WTC11 (cell line): Measurements from ENCODE around the gene PALMD.

ENCODE experiments used
- ATF2 ChIP-seq: sonication (generic); formaldehyde crosslinking; IDR thresholded peaks from 2 replicates; pipeline ENCODE4 v1.8.1; 2022; ENCODE audit warnings: low read depth, missing genetic modification reagents, borderline replicate concordance
- CTCF ChIP-seq: fragments of 200-600 bp; IDR thresholded peaks from 2 replicates; pipeline ENCODE4 v1.8.0; 2022; ENCODE audit warnings: antibody characterized with exemption
- ERG ChIP-seq: fragments of 250-450 bp; sonication (Bioruptor Pico); IDR thresholded peaks from 2 replicates; pipeline ENCODE4 v1.8.0; 2021; ENCODE audit warnings: mild to moderate bottlenecking
- JAZF1 ChIP-seq: fragments of 250-450 bp; sonication (Bioruptor Pico); IDR thresholded peaks from 2 replicates; pipeline ENCODE4 v1.9.0; 2021; ENCODE audit warnings: moderate library complexity, mild to moderate bottlenecking, inconsistent platforms
- NFYB ChIP-seq: sonication (generic); formaldehyde crosslinking; conservative IDR thresholded peaks from 2 replicates; pipeline ENCODE4 v1.8.0; 2022; ENCODE audit warnings: low read depth, missing genetic modification reagents
- NR1H2 ChIP-seq: sonication (generic); formaldehyde crosslinking; IDR thresholded peaks from 2 replicates; pipeline ENCODE4 v1.9.0; 2021; ENCODE audit warnings: mild to moderate bottlenecking, moderate library complexity, missing genetic modification reagents
- NR2C2 ChIP-seq: sonication (generic); formaldehyde crosslinking; IDR thresholded peaks from 2 replicates; pipeline ENCODE4 v1.8.0; 2022; ENCODE audit warnings: mild to moderate bottlenecking, missing genetic modification reagents
- PREB ChIP-seq: sonication (generic); formaldehyde crosslinking; IDR thresholded peaks from 2 replicates; pipeline ENCODE4 v1.8.1; 2022; ENCODE audit warnings: mild to moderate bottlenecking, missing genetic modification reagents, moderate library complexity, borderline replicate concordance
- ZNF281 ChIP-seq: sonication (generic); formaldehyde crosslinking; IDR thresholded peaks from 2 replicates; pipeline ENCODE4 v1.8.0; 2023; ENCODE audit warnings: mild to moderate bottlenecking, missing genetic modification reagents

GRCh38 chr1:99674115-99675064, 28.5 kb downstream of the PALMD start:
- TF ChIP-seq ZNF281 (CRISPR knock-in tag) (no peak), PREB (no peak), JAZF1 (CRISPR knock-in tag) (no peak), CTCF (no peak), NFYB (no peak), ATF2 (CRISPR knock-in tag) (no peak), ERG (CRISPR knock-in tag) (no peak), NR1H2 (CRISPR knock-in tag) (no peak), NR2C2 (CRISPR knock-in tag) (no peak)
